Endothelial cell of umbilical vein (primary cell): ENCODE data around the gene UFD1. TPM values are rescaled to one million over a fixed set of nuclear protein-coding genes. Genes with fewer than 3 reads are reported as not detected.

Experiments used
- BruUV-seq: library from RNA; stranded (reverse); fragments of 400-500 nt; replicated peaks from 2 replicates; lab custom pipeline; 2021; lab: Mats Ljungman, UMichigan
- CTCF ChIA-PET: fragments of 300-600, 350-600 bp; sonication (Branson Sonifier 250); formaldehyde crosslinking; loops from one replicate; lab custom pipeline; 2021; ENCODE audit warnings: antibody characterized with exemption, inconsistent platforms; lab: Charles Lee
- POLR2A ChIA-PET: fragments of 300-600, 350-600 bp; sonication (Branson Sonifier 250); formaldehyde crosslinking; loops from one replicate; lab custom pipeline; 2021; ENCODE audit warnings: antibody characterized with exemption, inconsistent platforms; lab: Charles Lee
- DNase-seq: peaks from one replicate; pipeline ENCODE4 v3.0.0-alpha.2; 2011; ENCODE audit warnings: low read depth, low spot score
- FAIRE-seq: peaks from 2 replicates; lab custom pipeline; 2011; peaks lifted over from hg19 to GRCh38; lab: Jason Lieb, UNC
- H2AFZ ChIP-seq: 2 replicates; pipeline ENCODE4 v1.6.0; 2012; ENCODE audit warnings: low read depth, low read length, control low read depth, inconsistent platforms
- H3K27ac ChIP-seq: 2 replicates; pipeline ENCODE4 v1.5.1; 2011; ENCODE audit warnings: low read depth, mild to moderate bottlenecking, control low read depth, low read length, moderate library complexity; ENCODE audit not compliant: insufficient read depth
- H3K27me3 ChIP-seq, 2 experiments: 2 replicates each; pipeline versions ENCODE4 v1.6.0 to v1.6.1; 2011; ENCODE audit warnings: low read length in 2 of 2, mixed read lengths in 1 of 2; ENCODE audit not compliant: control insufficient read depth in 2 of 2, insufficient read depth in 2 of 2
- H3K36me3 ChIP-seq, 2 experiments: 2 replicates in 1 of 2; 3 replicates in 1 of 2; pipeline ENCODE4 v1.5.1; 2011; ENCODE audit warnings: low read length in 2 of 2, mild to moderate bottlenecking in 1 of 2, moderate library complexity in 1 of 2; ENCODE audit not compliant: control insufficient read depth in 2 of 2, insufficient read depth in 2 of 2; ENCODE audit errors: extremely low read depth in 1 of 2
- H3K4me1 ChIP-seq: 3 replicates; pipeline ENCODE4 v1.5.1; 2011; ENCODE audit warnings: mild to moderate bottlenecking, low read length; ENCODE audit not compliant: control insufficient read depth, insufficient read depth; ENCODE audit errors: extremely low read depth
- H3K4me2 ChIP-seq: 2 replicates; pipeline ENCODE4 v1.6.1; 2011; ENCODE audit warnings: low read length, control low read depth, mixed read lengths; ENCODE audit not compliant: insufficient read depth
- H3K4me3 ChIP-seq, 3 experiments: fragments of 200-600 bp in 1 of 3; sonication (generic), shearing (Covaris generic) in 1 of 3; replicated peaks in 1 of 3; 2 replicates each; pipeline ENCODE4 v1.5.1; 2011 to 2016; ENCODE audit warnings: control low read depth in 3 of 3, low read length in 3 of 3, mild to moderate bottlenecking in 2 of 3, inconsistent platforms in 1 of 3, low read depth in 1 of 3, moderate library complexity in 1 of 3; ENCODE audit not compliant: insufficient read depth in 1 of 3
- H3K79me2 ChIP-seq: 2 replicates; pipeline ENCODE4 v1.6.0; 2012; ENCODE audit warnings: low read length, inconsistent platforms; ENCODE audit not compliant: control insufficient read depth, insufficient read depth
- H3K9ac ChIP-seq: replicated peaks from 2 replicates; pipeline ENCODE3; 2011; ENCODE audit warnings: low read length, control low read depth; ENCODE audit not compliant: insufficient read depth; ENCODE audit errors: extremely low read depth
- H3K9me1 ChIP-seq: replicated peaks from 3 replicates; pipeline ENCODE4 v1.6.0; 2011; ENCODE audit warnings: mild to moderate bottlenecking, low read length; ENCODE audit not compliant: control insufficient read depth, insufficient read depth; ENCODE audit errors: extremely low read depth
- H3K9me3 ChIP-seq: replicated peaks from 2 replicates; pipeline ENCODE4 v1.5.1; 2012; ENCODE audit warnings: low read length, inconsistent platforms; ENCODE audit not compliant: control insufficient read depth, insufficient read depth
- H4K20me1 ChIP-seq: replicated peaks from 2 replicates; pipeline ENCODE3; 2011; ENCODE audit warnings: mild to moderate bottlenecking, low read length; ENCODE audit not compliant: control insufficient read depth, insufficient read depth; ENCODE audit errors: extremely low read depth
- EZH2 ChIP-seq: IDR thresholded peaks from 2 replicates; pipeline ENCODE4 v1.6.1; 2012; ENCODE audit warnings: borderline replicate concordance, low read depth, mild to moderate bottlenecking, moderate library complexity, low read length, inconsistent platforms; ENCODE audit not compliant: severe bottlenecking
- FOS ChIP-seq: IDR thresholded peaks from 2 replicates; pipeline ENCODE4 v1.6.1; 2011; ENCODE audit warnings: mild to moderate bottlenecking, low read length, moderate library complexity, borderline replicate concordance; ENCODE audit not compliant: insufficient read depth
- GATA2 ChIP-seq: IDR thresholded peaks from 2 replicates; pipeline ENCODE4 v1.7.0; 2011; ENCODE audit warnings: low read depth, mild to moderate bottlenecking, moderate library complexity, mixed read lengths, low read length; ENCODE audit not compliant: insufficient read length, insufficient read depth
- JUN ChIP-seq: IDR thresholded peaks from 2 replicates; pipeline ENCODE4 v1.6.1; 2011; ENCODE audit warnings: borderline replicate concordance, low read depth; ENCODE audit not compliant: insufficient read length, insufficient read depth
- MAX ChIP-seq: IDR thresholded peaks from 2 replicates; pipeline ENCODE4 v1.6.1; 2011; ENCODE audit not compliant: insufficient read depth, insufficient read length
- MYC ChIP-seq: IDR thresholded peaks from one replicate; pipeline ENCODE4 v1.6.1; 2011; ENCODE audit warnings: mild to moderate bottlenecking, low read depth, low read length
- POLR2A ChIP-seq: IDR thresholded peaks from 2 replicates; pipeline ENCODE4 v1.6.1; 2012; ENCODE audit warnings: low read depth, mild to moderate bottlenecking, control low read depth, low read length
- POLR2AphosphoS5 ChIP-seq: IDR thresholded peaks from 2 replicates; pipeline ENCODE4 v1.6.1; 2012; ENCODE audit warnings: low read depth, mild to moderate bottlenecking, control low read depth, low read length, moderate library complexity; ENCODE audit not compliant: insufficient read depth
- dilution Hi-C: fragments of 300-500 bp; cut with MboI; formaldehyde crosslinking; loops from one replicate; pipeline ENCODE4 v1.15.0; 2019; ENCODE audit warnings: low sequenced_read_pairs; ENCODE audit not compliant: extremely low pct_ligation_motif_present
- intact Hi-C: fragments of 100-400 bp; cut with micrococcal nuclease; formaldehyde crosslinking; loops from one replicate; pipeline ENCODE4 v1.10.0; 2022
- polyA plus RNA-seq, 4 experiments: library from polyadenylated mRNA; depleted of rRNA in 3 of 4; stranded (reverse) in 3 of 4; unstranded in 1 of 4; fragments of >200 nt; gene quantifications; 2 replicates each; pipeline versions ENCODE4 v1.2.1 to v1.2.3, GENCODE V29; 2011 to 2012; ENCODE audit warnings: missing spikeins in 1 of 4
- total RNA-seq: library from RNA; stranded (reverse); gene quantifications from 2 replicates; pipeline ENCODE4 v1.2.3, GENCODE V29; 2021
- TF ChIP-seq, protein P1 (sequence below), 2 donors: IDR thresholded peaks; 1 replicate in 1 of 2; 2 replicates in 1 of 2; pipeline ENCODE4 v1.5.1; 2011; ENCODE audit warnings: low read length in 2 of 2, mild to moderate bottlenecking in 2 of 2, moderate library complexity in 2 of 2, control low read depth in 1 of 2, inconsistent platforms in 1 of 2, low read depth in 1 of 2; ENCODE audit not compliant: insufficient read depth in 1 of 2; ENCODE audit errors: extremely low read depth in 1 of 2

Gene UFD1
- total and polyA plus RNA-seq, 2 donors (not counting 3 experiments of a cell fraction or from before 2014, with no cell fraction given), result 127 to 228 TPM

DNA sequence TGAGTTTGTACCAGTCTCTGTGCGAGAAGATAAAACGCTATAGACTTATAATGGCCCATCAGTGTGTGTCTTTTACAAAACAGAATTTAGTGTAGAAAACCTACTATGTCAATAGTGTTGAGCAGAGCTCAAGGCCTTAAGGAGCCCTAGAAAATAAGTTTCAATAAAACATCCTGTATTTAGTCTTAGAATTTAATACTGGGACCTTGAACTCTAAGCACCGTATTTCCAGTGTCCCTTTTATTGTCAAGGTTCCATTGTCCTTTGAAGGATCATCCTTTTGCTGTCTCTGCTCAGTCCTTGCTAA lies 17.3 kb upstream of the UFD1 start:
- H3K4me2 ChIP-seq, result no peak overlapping the region
- no peak for FAIRE-seq
- intact Hi-C loops (loop anchor here (1.0 kb wide), 1 partner anchor 134 kb away; no protein-coding TSS in a partner anchor), dilution Hi-C loops (no loop called here)
- H3K36me3 ChIP-seq, result peaks cover 0 to 6% of the 10 kb centered on the region in 2 experiments
- ChIA-PET CTCF (interaction anchor here (0.6 to 6.6 kb wide), 46 partner anchors 9 to 234 kb away, joined by 3 to 358 read pairs (median 6); partner anchors contain the start of genes CDC45 and CLDN5), POLR2A (interaction anchor here (2.0 kb wide), 1 partner anchor 134 kb away, joined by 6 read pairs; no protein-coding TSS in a partner anchor)
- H3K27ac ChIP-seq, result no peak overlapping the region
- H3K9ac ChIP-seq, result no peak overlapping the region
- H2AFZ ChIP-seq, result no peak overlapping the region
- no peak for DNase-seq
- H3K9me3 ChIP-seq, result no peaks in the 10 kb centered on the region
- no peaks in the 10 kb centered on the region for H3K9me1 ChIP-seq
- no peaks in the 10 kb centered on the region for H3K4me1 ChIP-seq
- BruUV-seq, result no TSS peak
- no peaks in the 10 kb centered on the region for H3K79me2 ChIP-seq
- H3K4me3 ChIP-seq, result no peak overlapping the region
- H4K20me1 ChIP-seq, result no peaks in the 10 kb centered on the region
- no peaks in the 10 kb centered on the region for H3K27me3 ChIP-seq
- TF ChIP-seq MYC (no peak), POLR2AphosphoS5 (no peak), JUN (no peak), POLR2A (no peak), FOS (no peak), GATA2 (no peak), EZH2 (no peak), MAX (no peak)
- TF ChIP-seq, protein P1, sequence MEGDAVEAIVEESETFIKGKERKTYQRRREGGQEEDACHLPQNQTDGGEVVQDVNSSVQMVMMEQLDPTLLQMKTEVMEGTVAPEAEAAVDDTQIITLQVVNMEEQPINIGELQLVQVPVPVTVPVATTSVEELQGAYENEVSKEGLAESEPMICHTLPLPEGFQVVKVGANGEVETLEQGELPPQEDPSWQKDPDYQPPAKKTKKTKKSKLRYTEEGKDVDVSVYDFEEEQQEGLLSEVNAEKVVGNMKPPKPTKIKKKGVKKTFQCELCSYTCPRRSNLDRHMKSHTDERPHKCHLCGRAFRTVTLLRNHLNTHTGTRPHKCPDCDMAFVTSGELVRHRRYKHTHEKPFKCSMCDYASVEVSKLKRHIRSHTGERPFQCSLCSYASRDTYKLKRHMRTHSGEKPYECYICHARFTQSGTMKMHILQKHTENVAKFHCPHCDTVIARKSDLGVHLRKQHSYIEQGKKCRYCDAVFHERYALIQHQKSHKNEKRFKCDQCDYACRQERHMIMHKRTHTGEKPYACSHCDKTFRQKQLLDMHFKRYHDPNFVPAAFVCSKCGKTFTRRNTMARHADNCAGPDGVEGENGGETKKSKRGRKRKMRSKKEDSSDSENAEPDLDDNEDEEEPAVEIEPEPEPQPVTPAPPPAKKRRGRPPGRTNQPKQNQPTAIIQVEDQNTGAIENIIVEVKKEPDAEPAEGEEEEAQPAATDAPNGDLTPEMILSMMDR (IDR thresholded peaks at IDR 0.05; ENCODE audit: extremely low read depth in 1 of 2, insufficient read depth in 1 of 2, low read depth in 1 of 2, low read length in 2 of 2), result no peak
